Activated naive CD4-positive, alpha-beta T cell treated with anti-CD3 and anti-CD28 coated beads, Interleukin-2, amount 50 U/mL, for 72 hours (primary cell): ENCODE results near the gene HERC3. TPM values are rescaled to one million over a fixed set of nuclear protein-coding genes. Genes with fewer than 3 reads are reported as not detected.

Experiments used
- total RNA-seq, 2 donors: library from RNA; stranded (reverse); gene quantifications; one replicate each; pipeline ENCODE4 v1.2.3, GENCODE V29; 2022

The HERC3 gene
- total RNA-seq, 2 donors from 2014 or later, result 29.9 to 64.3 TPM

Other genes starting within 250 kb of the HERC3 start
- 1 to 10 TPM; 2.2 to 9.3 TPM for gene HERC6, start 213.6 kb upstream of the HERC3 start, total RNA-seq
- 10 to 100 TPM; 24.8 to 38.9 TPM for gene HERC5, start 135.4 kb upstream of the HERC3 start, total RNA-seq
- gene PYURF, start 68.7 kb upstream of the HERC3 start, total RNA-seq, result 10 to 100 TPM; 18.3 to 58.5 TPM
- 1 to 10 TPM; 2.8 to 2.9 TPM for gene NAP1L5, start 105.3 kb downstream of the HERC3 start, total RNA-seq